T-helper 17 cell (primary cell): ENCODE results near the gene WWOX. TPM values are rescaled to one million over a fixed set of nuclear protein-coding genes. Genes with fewer than 3 reads are reported as not detected.
A peak's percentile ranks its signal among the peaks of the same experiment; 100 is the strongest.

Experiments
- ATAC-seq: fragments of 150-1000 bp; cut with Tn5 transposase; 2 replicates; pipeline ENCODE4 v1.10.0; 2021; ENCODE audit warnings: mild to moderate bottlenecking, moderate library complexity
- DNase-seq, 3 donors: peaks; one replicate each; pipeline versions ENCODE4 v3.0.0 to v3.0.0-alpha.2; 2020 to 2021
- H3K9me3 ChIP-seq: one replicate; pipeline ENCODE4 v1.7.0; 2013; ENCODE audit warnings: low read length, mild to moderate bottlenecking; ENCODE audit not compliant: control insufficient read depth, poor library complexity, severe bottlenecking
- H3K27ac Mint-ChIP-seq: one replicate; pipeline ENCODE4 v1.8.0; 2022; ENCODE audit warnings: mild to moderate bottlenecking, moderate library complexity, mixed read lengths
- H3K27me3 Mint-ChIP-seq: one replicate; pipeline ENCODE4 v1.8.0; 2022; ENCODE audit warnings: mixed read lengths
- H3K36me3 Mint-ChIP-seq: one replicate; pipeline ENCODE4 v1.8.0; 2022; ENCODE audit warnings: low read depth, mixed read lengths
- H3K4me1 Mint-ChIP-seq: one replicate; pipeline ENCODE4 v1.8.0; 2022; ENCODE audit warnings: mild to moderate bottlenecking, mixed read lengths
- H3K4me3 Mint-ChIP-seq: one replicate; pipeline ENCODE4 v1.8.0; 2022; ENCODE audit warnings: mild to moderate bottlenecking, moderate library complexity, mixed read lengths
- total RNA-seq, 4 donors: library from RNA in 2 of 4; stranded (reverse) in 2 of 4; gene quantifications; one replicate each; pipeline ENCODE4 v1.2.3 and lab custom pipeline; 2022 to 2026

WWOX gene
- total RNA-seq, 2 donors from 2014 or later = 26.8 to 29.7 TPM

DNA sequence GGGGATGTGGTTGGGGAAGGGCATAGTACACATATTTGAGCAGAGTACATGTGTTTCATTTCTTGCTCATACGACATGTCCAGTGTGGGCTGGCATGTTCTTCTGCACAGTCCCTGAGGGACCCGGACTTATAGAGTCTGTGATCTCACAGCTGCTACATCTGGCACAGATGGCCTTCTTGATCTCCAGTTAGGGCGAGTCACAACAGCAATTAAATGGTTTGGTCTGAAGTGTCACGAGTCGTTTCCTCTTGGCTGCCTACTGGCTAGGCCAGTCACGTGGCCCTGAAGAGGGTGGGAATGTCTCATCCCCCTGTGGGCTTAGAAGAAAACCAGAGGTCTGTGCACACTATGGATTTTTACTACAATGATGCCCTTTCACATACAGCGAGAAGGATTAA, 443.6 kb downstream of the WWOX start:
- Mint-ChIP-seq H3K27ac (no peak overlapping the region), H3K4me3 (no peak overlapping the region), H3K4me1 (no peaks in the 10 kb centered on the region), H3K36me3 (no peaks in the 10 kb centered on the region), H3K27me3 (no peaks in the 10 kb centered on the region)
- H3K9me3 ChIP-seq = no peaks in the 10 kb centered on the region
- ATAC-seq (no peak), DNase-seq (no peak)

DNA sequence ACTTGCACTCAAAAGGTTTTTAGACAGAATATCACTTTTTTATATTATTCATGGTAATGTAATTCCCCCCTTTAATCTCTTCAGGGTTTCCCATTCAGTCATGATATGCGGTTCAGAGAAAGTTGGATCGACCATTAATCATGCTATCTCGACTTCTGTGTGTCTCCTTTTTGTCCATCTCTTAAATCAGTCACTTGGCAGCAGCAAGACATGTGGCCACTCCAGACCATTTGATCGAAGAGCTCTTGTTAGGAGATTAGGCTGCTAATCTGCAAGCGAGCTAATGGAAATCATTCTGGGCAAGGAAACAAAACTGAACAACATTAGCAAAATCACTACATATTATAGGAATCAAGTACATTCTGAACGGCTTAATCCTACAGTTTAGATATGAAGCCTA, 449.9 kb downstream of the WWOX start:
- no peak for DNase-seq
- no peak for ATAC-seq

DNA sequence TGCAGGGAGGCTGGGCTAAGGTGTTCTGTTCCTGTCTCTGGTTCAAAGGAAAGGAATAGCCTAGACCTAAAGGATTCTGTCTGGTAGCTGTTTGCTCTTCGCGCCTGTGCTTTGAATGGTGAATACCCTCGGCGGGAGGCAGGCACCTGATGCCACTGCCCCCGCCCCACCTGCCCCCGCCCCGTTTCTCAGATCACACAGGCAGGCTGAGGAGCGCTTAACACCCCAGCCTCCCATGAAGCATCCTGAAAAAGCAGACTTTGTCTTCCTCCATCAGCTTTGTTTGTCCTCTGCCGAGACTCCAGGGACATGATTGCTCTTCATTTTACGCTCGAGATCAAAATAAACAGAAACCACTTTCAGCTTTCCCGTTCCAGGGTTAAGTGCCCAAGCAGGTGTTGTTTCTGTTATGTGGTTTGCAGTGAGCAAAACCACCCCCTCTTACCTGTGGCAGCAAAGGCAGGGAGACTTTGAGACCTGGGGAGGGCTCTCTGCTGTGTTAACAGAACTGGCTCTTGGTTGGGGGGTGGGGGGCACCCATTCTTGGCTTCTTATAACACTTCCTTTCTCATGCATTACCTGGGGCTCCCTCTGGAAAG, 452.1 kb downstream of the WWOX start:
- Mint-ChIP-seq H3K4me3 (no peak overlapping the region), H3K4me1 (peaks cover 4% of the 10 kb centered on the region), H3K27me3 (no peaks in the 10 kb centered on the region), H3K36me3 (no peaks in the 10 kb centered on the region), H3K27ac (no peak overlapping the region)
- no peak for ATAC-seq
- no peaks in the 10 kb centered on the region for H3K9me3 ChIP-seq
- DNase-seq = no peak

More for the DNA sequence above, 449.9 kb downstream of the WWOX start:
- Mint-ChIP-seq H3K4me1 (peaks cover 4% of the 10 kb centered on the region), H3K36me3 (no peaks in the 10 kb centered on the region), H3K27me3 (no peaks in the 10 kb centered on the region), H3K4me3 (no peak overlapping the region), H3K27ac (no peak overlapping the region)
- H3K9me3 ChIP-seq = no peaks in the 10 kb centered on the region

DNA sequence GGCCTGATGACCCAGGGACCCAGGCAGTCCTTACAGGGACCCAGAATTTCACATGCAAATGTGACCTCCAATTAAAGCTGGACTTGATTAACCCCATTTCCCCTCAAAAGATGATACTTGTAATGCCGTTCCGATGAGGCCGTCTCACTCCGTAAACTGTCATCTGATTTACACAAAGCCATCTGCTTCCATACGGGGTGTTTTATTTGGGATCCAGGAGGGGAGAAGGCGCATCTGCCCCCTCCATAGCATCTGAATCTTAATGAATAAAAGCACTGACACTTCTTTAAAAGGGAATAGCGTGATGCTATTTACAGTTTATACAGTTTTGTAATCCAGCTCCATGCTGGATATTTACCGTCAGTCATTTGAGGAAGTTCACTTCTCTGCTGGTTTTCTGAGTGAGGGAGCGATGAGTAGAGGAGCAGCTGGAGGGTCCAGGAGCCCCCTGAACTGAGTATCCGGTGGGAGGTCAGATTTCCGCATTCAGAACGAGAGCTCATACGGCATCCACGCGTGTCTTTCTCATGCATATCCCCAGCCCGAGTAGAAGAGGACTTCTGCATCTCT, 452.7 kb downstream of the WWOX start:
- DNase-seq (no peak), ATAC-seq (no peak)
- Mint-ChIP-seq H3K4me3 (no peak overlapping the region), H3K36me3 (no peaks in the 10 kb centered on the region), H3K4me1 (peaks cover 4% of the 10 kb centered on the region), H3K27ac (no peak overlapping the region), H3K27me3 (no peaks in the 10 kb centered on the region)
- no peaks in the 10 kb centered on the region for H3K9me3 ChIP-seq

DNA sequence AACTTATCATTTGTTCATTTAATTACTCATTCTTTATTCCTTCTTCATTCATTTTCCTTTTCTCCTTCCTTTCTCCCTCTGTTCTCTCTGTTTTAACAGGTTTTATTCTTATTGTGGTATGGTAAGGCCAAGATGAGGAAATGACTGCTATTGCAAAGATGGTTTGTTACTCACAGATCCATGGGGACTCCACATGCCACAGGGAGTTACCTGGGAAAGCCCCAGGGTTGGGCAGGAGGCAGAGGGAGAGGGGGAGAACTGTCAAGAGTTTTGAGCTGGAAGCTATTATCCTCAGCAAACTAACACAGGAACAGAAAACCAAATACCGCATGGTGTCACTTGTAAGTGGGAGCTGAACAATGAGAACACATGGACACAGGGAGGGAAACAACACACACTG, 453.3 kb downstream of the WWOX start:
- Mint-ChIP-seq H3K4me1 (peaks cover 4% of the 10 kb centered on the region), H3K27ac (no peak overlapping the region), H3K27me3 (no peaks in the 10 kb centered on the region), H3K4me3 (no peak overlapping the region), H3K36me3 (no peaks in the 10 kb centered on the region)
- ATAC-seq = no peak
- no peak for DNase-seq
- H3K9me3 ChIP-seq = no peaks in the 10 kb centered on the region

DNA sequence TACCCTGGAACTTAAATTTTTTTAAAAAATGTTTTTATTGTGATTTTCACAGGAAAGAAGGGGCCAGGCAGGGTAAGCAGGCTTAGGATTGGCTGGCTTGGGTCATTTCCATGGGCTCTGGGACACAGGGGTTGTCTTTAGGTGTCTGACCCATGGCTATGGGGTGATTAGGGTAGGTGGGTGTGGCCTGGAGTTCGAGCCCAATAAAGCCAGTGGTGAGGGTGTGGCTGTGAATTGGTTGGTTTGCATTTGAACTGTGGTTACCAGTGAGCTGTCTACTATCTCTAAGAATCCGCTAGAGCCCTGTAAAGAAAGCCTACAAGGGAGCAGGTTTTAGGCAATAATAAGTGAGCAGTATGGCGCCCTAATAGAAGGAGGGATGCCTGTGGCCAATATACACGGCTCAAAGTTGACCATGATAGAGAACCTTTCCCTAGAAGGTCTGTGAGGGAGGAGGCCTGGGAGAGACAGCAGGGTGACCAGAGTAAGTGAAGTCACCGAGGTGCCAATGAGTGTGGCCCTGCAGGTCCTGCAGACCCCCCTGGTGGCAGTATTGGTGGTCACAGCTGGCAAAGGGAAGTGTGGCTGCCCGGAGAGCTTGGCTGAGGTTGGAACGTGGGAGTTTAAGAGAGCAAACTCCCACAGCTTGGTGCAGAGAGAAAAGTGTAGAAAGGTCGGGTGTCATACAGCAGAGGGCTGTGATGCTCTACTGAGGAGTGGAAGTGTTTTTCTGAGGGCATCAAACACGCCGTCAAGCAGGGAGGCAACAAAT, 454.0 kb downstream of the WWOX start:
- Mint-ChIP-seq H3K4me3 (no peak overlapping the region), H3K27ac (no peak overlapping the region), H3K36me3 (no peaks in the 10 kb centered on the region), H3K4me1 (peaks cover 4% of the 10 kb centered on the region), H3K27me3 (no peaks in the 10 kb centered on the region)
- no peak for DNase-seq
- no peaks in the 10 kb centered on the region for H3K9me3 ChIP-seq
- ATAC-seq = no peak

DNA sequence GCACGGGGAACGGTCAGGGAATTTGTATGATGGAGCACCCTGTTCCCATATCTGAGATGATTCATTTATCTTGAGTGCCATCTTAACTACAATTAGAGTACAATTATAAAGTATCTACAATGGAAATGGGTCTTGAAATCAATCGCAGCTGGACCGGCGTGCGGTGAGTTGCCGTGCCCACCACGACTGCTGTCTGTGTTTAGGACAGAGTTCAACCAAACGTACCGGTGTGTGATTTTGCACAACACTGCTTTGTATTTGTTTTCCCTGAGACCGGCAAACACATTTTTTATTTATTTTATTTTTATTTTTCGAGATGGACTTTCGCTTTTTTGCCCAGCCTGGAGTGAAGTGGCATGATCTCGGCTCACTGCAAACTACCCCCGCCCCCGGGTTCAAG, 457.0 kb downstream of the WWOX start:
- H3K4me1 Mint-ChIP-seq = peaks cover 9% of the 10 kb centered on the region
- peaks cover 2% of the 10 kb centered on the region for H3K36me3 Mint-ChIP-seq
- DNase-seq (no peak), ATAC-seq (no peak)
- H3K4me3 Mint-ChIP-seq = no peak overlapping the region
- no peaks in the 10 kb centered on the region for H3K27me3 Mint-ChIP-seq
- H3K9me3 ChIP-seq = no peaks in the 10 kb centered on the region
- no peak overlapping the region for H3K27ac Mint-ChIP-seq

DNA sequence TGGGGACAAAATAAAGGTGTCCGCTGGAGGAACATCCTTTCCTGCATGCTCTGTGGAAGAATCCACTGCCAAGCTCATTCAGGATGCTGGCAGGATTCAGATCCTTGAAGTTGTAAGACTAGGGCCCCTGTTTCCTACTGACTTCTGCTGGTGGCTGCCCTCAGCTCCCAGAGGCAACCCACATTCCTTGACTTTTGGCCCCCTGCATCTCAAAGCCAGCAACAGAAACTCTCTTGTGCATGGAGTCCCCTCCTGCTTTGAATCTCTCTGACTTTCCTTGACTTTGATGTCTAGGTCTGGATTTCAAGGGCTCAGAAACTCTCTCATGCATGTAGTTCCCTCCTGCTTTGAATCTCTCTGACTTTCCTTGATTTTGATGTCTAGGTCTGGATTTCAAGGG, 461.5 kb downstream of the WWOX start:
- Mint-ChIP-seq H3K27me3 (no peaks in the 10 kb centered on the region), H3K27ac (no peak overlapping the region), H3K36me3 (peaks cover 2% of the 10 kb centered on the region), H3K4me1 (peaks cover 8% of the 10 kb centered on the region), H3K4me3 (no peak overlapping the region)
- H3K9me3 ChIP-seq = no peaks in the 10 kb centered on the region
- ATAC-seq (no peak), DNase-seq (no peak)

DNA sequence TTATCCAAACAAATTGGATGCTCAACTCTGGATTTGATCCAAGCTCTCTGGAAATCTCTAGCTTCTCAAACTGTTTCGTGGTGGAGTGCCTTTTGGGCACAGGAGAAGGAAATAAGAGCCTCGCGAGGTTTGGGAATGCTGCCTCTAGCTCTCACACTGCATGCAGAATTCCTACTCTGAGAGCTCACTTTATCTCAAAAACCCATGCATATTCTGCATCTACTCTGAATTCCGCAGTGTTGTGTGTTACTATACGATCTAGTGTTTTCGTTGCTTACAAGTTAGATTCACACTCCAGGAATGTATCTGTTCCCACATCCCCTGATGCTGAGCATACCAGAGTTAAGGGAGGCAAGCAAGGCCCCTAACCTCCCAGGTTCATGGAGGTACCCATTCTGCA, 462.7 kb downstream of the WWOX start:
- Mint-ChIP-seq H3K27ac (no peak overlapping the region), H3K27me3 (no peaks in the 10 kb centered on the region), H3K4me1 (peaks cover 17% of the 10 kb centered on the region), H3K36me3 (peaks cover 2% of the 10 kb centered on the region), H3K4me3 (no peak overlapping the region)
- no peaks in the 10 kb centered on the region for H3K9me3 ChIP-seq
- no peak for ATAC-seq
- DNase-seq = no peak

DNA sequence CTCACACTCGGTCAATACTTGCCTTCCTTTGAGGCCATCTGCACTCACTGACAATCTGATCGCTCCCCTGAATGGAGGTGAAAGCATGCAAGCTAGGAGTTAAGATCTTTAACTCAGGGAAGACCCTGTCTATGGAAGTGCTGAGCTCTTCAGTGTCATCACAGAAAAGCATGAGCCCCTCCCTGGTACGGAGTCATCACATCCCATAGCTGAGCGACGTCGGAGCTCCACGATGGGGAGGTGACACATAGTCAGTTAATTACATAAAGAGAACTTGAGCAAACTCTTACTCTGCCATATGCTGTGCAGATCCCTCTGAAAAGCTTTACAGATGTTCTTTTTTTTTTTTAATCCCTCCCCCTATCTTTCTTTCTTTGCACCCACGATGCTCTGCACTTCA, 463.2 kb downstream of the WWOX start:
- no peaks in the 10 kb centered on the region for H3K9me3 ChIP-seq
- peaks cover 2% of the 10 kb centered on the region for H3K36me3 Mint-ChIP-seq
- no peaks in the 10 kb centered on the region for H3K27me3 Mint-ChIP-seq
- H3K4me1 Mint-ChIP-seq = peaks cover 18% of the 10 kb centered on the region
- no peak overlapping the region for H3K27ac Mint-ChIP-seq
- DNase-seq = no peak
- ATAC-seq = no peak
- no peak overlapping the region for H3K4me3 Mint-ChIP-seq

DNA sequence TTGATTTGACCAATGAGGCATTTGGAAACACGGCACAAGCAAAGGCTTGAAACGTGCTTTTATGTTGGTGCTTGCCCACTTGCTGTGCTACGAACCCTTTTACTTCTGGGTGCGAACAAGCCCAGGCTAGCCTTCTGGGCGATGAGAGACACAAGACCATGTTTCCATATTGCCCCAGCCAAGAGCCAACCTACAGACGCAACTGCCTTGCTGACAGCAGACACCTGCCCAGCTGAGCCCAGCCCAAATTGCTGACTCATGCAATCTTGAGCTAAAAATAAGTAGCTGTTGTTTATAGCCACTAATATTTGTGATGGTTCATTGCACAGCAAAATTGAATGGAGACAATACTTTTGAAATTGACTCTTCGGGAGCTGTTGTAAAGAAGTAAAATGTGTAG, 464.5 kb downstream of the WWOX start:
- Mint-ChIP-seq H3K27ac (no peak overlapping the region), H3K27me3 (no peaks in the 10 kb centered on the region), H3K4me3 (no peak overlapping the region), H3K36me3 (peaks cover 2% of the 10 kb centered on the region), H3K4me1 (peaks cover 15% of the 10 kb centered on the region)
- DNase-seq (no peak), ATAC-seq (no peak)
- no peaks in the 10 kb centered on the region for H3K9me3 ChIP-seq

DNA sequence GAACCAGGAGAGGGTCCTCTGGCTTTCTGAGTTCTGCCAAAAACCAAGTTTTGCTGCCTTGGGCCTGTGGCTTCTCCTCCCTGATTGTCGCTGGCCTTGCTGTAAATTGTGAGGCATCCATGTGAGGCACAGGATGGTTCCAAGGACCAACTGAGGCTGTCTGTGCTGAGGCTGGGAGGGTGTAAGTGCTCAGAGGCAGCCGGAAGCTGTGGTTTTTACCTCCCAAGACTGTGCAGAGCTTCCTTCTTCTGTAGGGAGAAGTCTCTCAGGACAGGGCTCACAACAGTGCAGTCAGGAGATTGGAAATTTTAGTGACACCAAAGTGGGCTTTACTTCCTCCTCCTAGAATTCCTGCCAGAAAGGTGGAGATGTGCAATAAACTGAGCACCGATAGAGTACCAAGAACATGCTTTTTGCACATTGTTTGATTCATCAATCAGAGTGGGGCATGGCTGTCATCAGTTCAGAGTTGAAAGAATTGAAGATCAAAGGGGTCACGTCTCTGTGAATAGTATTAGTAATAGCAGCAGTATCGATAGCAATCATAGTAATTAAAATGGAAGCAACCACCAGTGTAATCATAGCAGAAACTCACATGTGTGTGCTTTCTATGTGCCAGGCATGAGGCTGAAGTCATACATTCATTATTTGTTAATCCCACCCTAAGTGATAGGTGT, 467.1 kb downstream of the WWOX start:
- Mint-ChIP-seq H3K27me3 (no peaks in the 10 kb centered on the region), H3K4me3 (peak overlapping the region; percentile 19), H3K4me1 (peaks cover 16% of the 10 kb centered on the region), H3K27ac (no peak overlapping the region), H3K36me3 (no peaks in the 10 kb centered on the region)
- no peak for ATAC-seq
- no peaks in the 10 kb centered on the region for H3K9me3 ChIP-seq
- no peak for DNase-seq

DNA sequence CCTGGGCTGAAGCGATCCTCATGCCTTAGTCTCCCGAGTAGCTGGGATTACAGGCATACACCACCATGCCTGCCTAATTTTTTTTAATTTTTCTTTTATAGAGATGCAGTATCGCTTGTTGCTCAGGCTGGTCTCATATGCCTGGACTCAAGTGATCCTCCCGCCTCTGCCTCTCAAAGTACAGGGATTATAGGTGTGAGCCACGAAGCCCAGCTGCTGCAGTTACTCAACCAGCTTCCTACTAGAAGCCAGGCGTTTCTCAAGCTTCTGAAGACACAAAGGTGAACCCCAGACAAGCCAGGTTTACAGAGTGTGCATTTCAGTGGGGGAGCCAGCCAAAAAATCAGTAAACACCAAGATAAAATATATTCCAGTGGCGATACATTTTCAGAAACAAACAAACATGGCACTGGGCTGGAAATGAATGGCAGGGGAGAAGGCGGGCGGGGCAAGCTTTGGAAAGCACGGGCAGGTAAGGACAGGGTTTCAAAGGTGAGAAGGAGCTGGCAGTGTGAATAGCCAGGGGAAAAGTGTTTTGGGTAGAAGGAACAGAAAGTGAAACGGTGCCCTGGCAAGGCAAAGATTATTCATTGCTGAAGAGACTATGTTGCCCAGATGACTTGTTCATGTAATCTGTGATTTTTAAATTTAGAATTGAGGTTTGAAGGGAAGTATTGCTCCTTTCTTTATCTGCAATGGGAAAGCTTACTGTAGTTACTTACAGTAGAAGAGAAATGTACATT, 471.1 kb downstream of the WWOX start:
- Mint-ChIP-seq H3K4me3 (no peak overlapping the region), H3K36me3 (no peaks in the 10 kb centered on the region), H3K27ac (no peak overlapping the region), H3K27me3 (no peaks in the 10 kb centered on the region), H3K4me1 (peaks cover 13% of the 10 kb centered on the region)
- no peak for DNase-seq
- no peaks in the 10 kb centered on the region for H3K9me3 ChIP-seq
- no peak for ATAC-seq
